DND-41 (cell line): ENCODE results near the gene AMN1.

Source experiments
- CTCF ChIP-seq: IDR thresholded peaks from 2 replicates; pipeline ENCODE4 v1.5.1; 2012; ENCODE audit warnings: borderline replicate concordance, low read length, moderate library complexity, mild to moderate bottlenecking; ENCODE audit not compliant: poor library complexity, severe bottlenecking; ENCODE audit errors: extremely low read depth
- EZH2 ChIP-seq: IDR thresholded peaks from 3 replicates; pipeline ENCODE4 v1.6.1; 2012; ENCODE audit warnings: borderline replicate concordance, low read depth, mild to moderate bottlenecking, moderate library complexity, low read length, inconsistent platforms; ENCODE audit not compliant: severe bottlenecking

- TF ChIP-seq CTCF (no peak), EZH2 (no peak)
These were observed 64.8 kb downstream of the AMN1 start for GRCh38 chr12:31664038-31664437.
